CD14-positive monocyte (primary cell): ENCODE measurements around the gene NEK9. TPM values are rescaled to one million over a fixed set of nuclear protein-coding genes. Genes with fewer than 3 reads are reported as not detected.
A peak's percentile ranks its signal among the peaks of the same experiment; 100 is the strongest.

Source experiments
- DNase-seq, 3 donors: peaks; one replicate each; pipeline ENCODE4 v3.0.0-alpha.2; 2011 to 2022
- H2AFZ ChIP-seq: 2 replicates; pipeline ENCODE4 v1.6.0; 2012; ENCODE audit warnings: mild to moderate bottlenecking, low read depth, low read length, inconsistent platforms; ENCODE audit not compliant: insufficient read depth, poor library complexity, severe bottlenecking
- H3K27ac ChIP-seq, 2 donors: 1 replicate in 1 of 2; 2 replicates in 1 of 2; pipeline ENCODE4 v1.5.1; 2012 to 2013; ENCODE audit warnings: low read length in 2 of 2, control low read depth in 1 of 2, inconsistent platforms in 1 of 2, low read depth in 1 of 2, mild to moderate bottlenecking in 1 of 2
- H3K27me3 ChIP-seq, 2 donors: one replicate each; pipeline versions ENCODE4 v1.6.0 to v1.6.1; 2011 to 2013; ENCODE audit warnings: low read length in 2 of 2; ENCODE audit not compliant: control insufficient read depth in 2 of 2, insufficient read depth in 2 of 2
- H3K36me3 ChIP-seq, 2 donors: replicated peaks in 1 of 2; 1 replicate in 1 of 2; 2 replicates in 1 of 2; pipeline versions ENCODE4 v1.5.1 to v1.6.1; 2012 to 2013; ENCODE audit warnings: low read length in 2 of 2, control low read depth in 1 of 2, inconsistent platforms in 1 of 2, mild to moderate bottlenecking in 1 of 2; ENCODE audit not compliant: insufficient read depth in 2 of 2, control insufficient read depth in 1 of 2
- H3K4me1 ChIP-seq, 2 donors: 1 replicate in 1 of 2; 2 replicates in 1 of 2; pipeline versions ENCODE4 v1.5.1 to v1.6.1; 2012 to 2013; ENCODE audit warnings: low read length in 2 of 2, control low read depth in 1 of 2, inconsistent platforms in 1 of 2, mild to moderate bottlenecking in 1 of 2, moderate library complexity in 1 of 2; ENCODE audit not compliant: insufficient read depth in 2 of 2, control insufficient read depth in 1 of 2
- H3K4me2 ChIP-seq: replicated peaks from 2 replicates; pipeline ENCODE3; 2012; ENCODE audit warnings: low read length, moderate library complexity, mild to moderate bottlenecking; ENCODE audit not compliant: poor library complexity, severe bottlenecking; ENCODE audit errors: extremely low read depth
- H3K4me3 ChIP-seq, 3 experiments: fragments of 200-600 bp in 1 of 3; sonication (generic) in 1 of 3; replicated peaks in 1 of 3; 1 replicate in 2 of 3; 2 replicates in 1 of 3; pipeline ENCODE4 v1.5.1; 2011 to 2013; ENCODE audit warnings: low read length in 3 of 3, mild to moderate bottlenecking in 3 of 3, control low read depth in 2 of 3, low read depth in 2 of 3, inconsistent platforms in 1 of 3, moderate library complexity in 1 of 3
- H3K79me2 ChIP-seq: 2 replicates; pipeline ENCODE4 v1.6.0; 2012; ENCODE audit warnings: mild to moderate bottlenecking, control low read depth, inconsistent platforms, low read length, moderate library complexity; ENCODE audit not compliant: insufficient read depth
- H3K9ac ChIP-seq: 2 replicates; pipeline ENCODE4 v1.6.0; 2017; ENCODE audit warnings: low read length, mild to moderate bottlenecking; ENCODE audit not compliant: insufficient read depth, poor library complexity, severe bottlenecking
- H3K9me3 ChIP-seq, 2 donors: replicated peaks in 1 of 2; 1 replicate in 1 of 2; 2 replicates in 1 of 2; pipeline versions ENCODE4 v1.5.1 to v1.6.1; 2012 to 2013; ENCODE audit warnings: low read length in 2 of 2, control low read depth in 1 of 2; ENCODE audit not compliant: control insufficient read depth in 1 of 2, insufficient read depth in 1 of 2
- H4K20me1 ChIP-seq: 2 replicates; pipeline ENCODE4 v1.6.0; 2012; ENCODE audit warnings: mild to moderate bottlenecking, low read length, control low read depth, moderate library complexity; ENCODE audit not compliant: insufficient read depth
- H3K27ac Mint-ChIP-seq, 7 donors: one replicate each; pipeline ENCODE4 v1.8.0; 2020; ENCODE audit warnings: mild to moderate bottlenecking in 7 of 7, mixed read lengths in 7 of 7, moderate library complexity in 6 of 7, inconsistent platforms in 2 of 7
- H3K27me3 Mint-ChIP-seq, 3 donors: one replicate each; pipeline ENCODE4 v1.8.0; 2021 to 2022; ENCODE audit warnings: low read depth in 3 of 3, mild to moderate bottlenecking in 3 of 3, mixed read lengths in 3 of 3, moderate library complexity in 3 of 3, inconsistent platforms in 1 of 3
- H3K36me3 Mint-ChIP-seq, 2 donors: one replicate each; pipeline ENCODE4 v1.8.0; 2020; ENCODE audit warnings: mixed read lengths in 2 of 2, inconsistent platforms in 1 of 2, mild to moderate bottlenecking in 1 of 2
- H3K4me1 Mint-ChIP-seq: one replicate; pipeline ENCODE4 v1.8.0; 2020; ENCODE audit warnings: mild to moderate bottlenecking, mixed read lengths
- H3K4me3 Mint-ChIP-seq, 2 donors: one replicate each; pipeline ENCODE4 v1.8.0; 2020; ENCODE audit warnings: mild to moderate bottlenecking in 2 of 2, mixed read lengths in 2 of 2, moderate library complexity in 1 of 2
- H3K9me3 Mint-ChIP-seq, 7 donors: one replicate each; pipeline ENCODE4 v1.8.0; 2020 to 2022; ENCODE audit warnings: mixed read lengths in 7 of 7, mild to moderate bottlenecking in 6 of 7, moderate library complexity in 6 of 7, inconsistent platforms in 2 of 7
- CTCF ChIP-seq: fragments of 200-600 bp; IDR thresholded peaks from one replicate; pipeline ENCODE4 v1.8.0; 2022; ENCODE audit warnings: antibody characterized with exemption, mild to moderate bottlenecking
- WGBS: methylation state at CpG from one replicate; pipeline ENCODE4 v1.1.5; 2013; ENCODE audit warnings: missing lambda C conversion rate; ENCODE audit not compliant: insufficient coverage; 5-methylcytosine and 5-hydroxymethylcytosine counted together
- intact Hi-C, 2 donors: fragments of 100-400 bp; cut with micrococcal nuclease; formaldehyde crosslinking; loops; one replicate each; pipeline versions ENCODE4 v1.15.0 to v1.15.1; 2023
- polyA plus RNA-seq, 3 donors: library from polyadenylated mRNA; depleted of rRNA in 1 of 3; unstranded in 2 of 3; stranded (reverse) in 1 of 3; fragments of 300-500 nt in 2 of 3; fragments of >200 nt in 1 of 3; fragmentation: Illumina TruSeq in 2 of 3; gene quantifications; 1 replicate in 2 of 3; 2 replicates in 1 of 3; pipeline ENCODE4 v1.2.3, GENCODE V29; 2012 to 2021

Gene NEK9
- polyA plus RNA-seq, 3 donors = 8.9 to 27.8 (median 10.1) TPM

GRCh38 chr14:75156901-75157300 is 30.1 kb upstream of the NEK9 start:
- H3K4me3 Mint-ChIP-seq = no peak overlapping the region
- no peak overlapping the region for H2AFZ ChIP-seq
- peaks cover 13% of the 10 kb centered on the region for H4K20me1 ChIP-seq
- DNase-seq = no peak
- H3K27ac Mint-ChIP-seq = peak overlapping the region in 4 of 7 donors; percentile 9 to 84 (median 40)
- WGBS = no CpG with 5 or more reads among the region's 3 CpGs
- no peak for TF ChIP-seq CTCF
- no peaks in the 10 kb centered on the region for H3K9me3 ChIP-seq
- no peaks in the 10 kb centered on the region for H3K27me3 ChIP-seq
- H3K36me3 Mint-ChIP-seq = peaks cover 14 to 25% of the 10 kb centered on the region in 2 donors
- peaks cover 99% of the 10 kb centered on the region for H3K79me2 ChIP-seq
- H3K9me3 Mint-ChIP-seq = no peaks in the 10 kb centered on the region
- H3K4me1 ChIP-seq = peaks cover 15 to 32% of the 10 kb centered on the region in 2 donors
- H3K27me3 Mint-ChIP-seq = no peaks in the 10 kb centered on the region
- peaks cover 43% of the 10 kb centered on the region for H3K4me1 Mint-ChIP-seq
- intact Hi-C loops = no loop called here
- H3K9ac ChIP-seq = no peak overlapping the region
- no peak overlapping the region for H3K4me3 ChIP-seq
- peak overlapping the region in 1 of 2 donors; percentile 50 for H3K27ac ChIP-seq
- H3K36me3 ChIP-seq = peaks cover under 1 to 11% of the 10 kb centered on the region in 2 donors
- no peak overlapping the region for H3K4me2 ChIP-seq

- Histone ChIP-seq H3K36me3 (peaks cover 5 to 15% of the 10 kb centered on the region in 2 donors), H4K20me1 (peaks cover 13% of the 10 kb centered on the region), H3K4me1 (peaks cover 15 to 32% of the 10 kb centered on the region in 2 donors), H3K9ac (no peak overlapping the region), H3K79me2 (peaks cover 99% of the 10 kb centered on the region), H3K27me3 (no peaks in the 10 kb centered on the region), H3K9me3 (no peaks in the 10 kb centered on the region), H3K4me3 (no peak overlapping the region), H3K27ac (no peak overlapping the region), H2AFZ (no peak overlapping the region), H3K4me2 (no peak overlapping the region)
- no peaks in the 10 kb centered on the region for H3K9me3 Mint-ChIP-seq
- H3K27me3 Mint-ChIP-seq = no peaks in the 10 kb centered on the region
- no peak overlapping the region for H3K4me3 Mint-ChIP-seq
- no peak for TF ChIP-seq CTCF
- no peak for DNase-seq
- peak overlapping the region in 2 of 7 donors; percentile 64 to 73 for H3K27ac Mint-ChIP-seq
- H3K4me1 Mint-ChIP-seq = peaks cover 41% of the 10 kb centered on the region
- intact Hi-C loops = no loop called here
- WGBS = no CpG with 5 or more reads among the region's 1 CpG
- H3K36me3 Mint-ChIP-seq = peaks cover 19 to 28% of the 10 kb centered on the region in 2 donors
These were observed 29.3 kb upstream of the NEK9 start for GRCh38 chr14:75156111-75156510.
